ENCODE data around the gene CACNG5. TPM values are rescaled to one million over a fixed set of nuclear protein-coding genes. Genes with fewer than 3 reads are reported as not detected.

The CACNG5 gene
- total and polyA plus RNA-seq, 2 donors (not counting 1 experiment from before 2014, with no cell fraction given) = not detected

DNA sequence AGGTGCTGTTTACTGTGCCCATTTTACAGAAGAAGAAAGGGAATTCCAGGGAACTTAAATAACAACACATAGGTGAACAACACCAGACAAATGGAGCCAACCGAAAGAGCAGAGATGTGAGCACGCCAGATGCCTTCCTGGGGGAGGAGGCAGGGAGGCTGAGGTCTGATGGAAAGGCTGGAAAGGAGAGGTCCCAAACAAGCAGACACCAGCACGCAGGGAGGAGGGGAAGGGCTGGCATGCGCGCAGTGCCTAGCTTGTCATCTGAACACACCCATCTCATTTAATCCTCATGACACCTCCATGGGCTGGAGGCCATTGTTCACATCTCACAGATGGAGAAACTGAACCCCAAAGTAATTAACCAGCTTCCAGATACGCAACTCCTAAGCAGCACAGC is 20.9 kb upstream of the CACNG5 start:
- Histone ChIP-seq H3K9ac (ENCODE audit: insufficient read depth, low read length) (no peak overlapping the region), H3K9me3 (ENCODE audit: control insufficient read depth, insufficient read depth, low read depth, low read length) (no peaks in the 10 kb centered on the region), H3K4me2 (ENCODE audit: extremely low read depth, insufficient read depth, low read length) (no peak overlapping the region), H3K27me3 (ENCODE audit: control insufficient read depth, insufficient read depth, low read length) (no peaks in the 10 kb centered on the region), H4K20me1 (ENCODE audit: control insufficient read depth, extremely low read depth, insufficient read depth, low read length) (no peaks in the 10 kb centered on the region), H3K36me3 (ENCODE audit: control insufficient read depth, insufficient read depth, low read length) (no peaks in the 10 kb centered on the region), H2AFZ (ENCODE audit: low read length) (no peak overlapping the region), H3K4me1 (ENCODE audit: control insufficient read depth, extremely low read depth, insufficient read depth, low read length) (no peaks in the 10 kb centered on the region), H3K4me3 (replicated peaks in 1 of 4; ENCODE audit: control extremely low read depth in 1 of 4, insufficient read depth in 1 of 4, low read depth in 3 of 4, low read length in 4 of 4) (no peak overlapping the region), H3K79me2 (ENCODE audit: control insufficient read depth, insufficient read depth, low read length) (no peaks in the 10 kb centered on the region), H3K27ac (ENCODE audit: insufficient read depth, low read length) (no peak overlapping the region)
- DNase-seq (ENCODE audit: low read depth in 2 of 2) = no peak
- TF ChIP-seq EZH2 (IDR thresholded peaks at IDR 0.05; ENCODE audit: low read length, missing control alignments) (no peak), CTCF (conservative IDR thresholded peaks at IDR 0.05 in 1 of 2, IDR thresholded peaks at IDR 0.05 in 1 of 2; ENCODE audit: low read depth in 1 of 2, low read length in 2 of 2) (no peak)

- TF ChIP-seq CTCF (conservative IDR thresholded peaks at IDR 0.05 in 1 of 2, IDR thresholded peaks at IDR 0.05 in 1 of 2; ENCODE audit: low read depth in 1 of 2, low read length in 2 of 2) (no peak), EZH2 (IDR thresholded peaks at IDR 0.05; ENCODE audit: low read length, missing control alignments) (no peak)
- Histone ChIP-seq H3K79me2 (ENCODE audit: control insufficient read depth, insufficient read depth, low read length) (no peaks in the 10 kb centered on the region), H3K36me3 (ENCODE audit: control insufficient read depth, insufficient read depth, low read length) (no peaks in the 10 kb centered on the region), H3K4me1 (ENCODE audit: control insufficient read depth, extremely low read depth, insufficient read depth, low read length) (no peaks in the 10 kb centered on the region), H2AFZ (ENCODE audit: low read length) (no peak overlapping the region), H3K4me3 (replicated peaks in 1 of 4; ENCODE audit: control extremely low read depth in 1 of 4, insufficient read depth in 1 of 4, low read depth in 3 of 4, low read length in 4 of 4) (no peak overlapping the region), H3K9ac (ENCODE audit: insufficient read depth, low read length) (no peak overlapping the region), H3K4me2 (ENCODE audit: extremely low read depth, insufficient read depth, low read length) (no peak overlapping the region), H3K27ac (ENCODE audit: insufficient read depth, low read length) (no peak overlapping the region), H4K20me1 (ENCODE audit: control insufficient read depth, extremely low read depth, insufficient read depth, low read length) (no peaks in the 10 kb centered on the region), H3K9me3 (ENCODE audit: control insufficient read depth, insufficient read depth, low read depth, low read length) (no peaks in the 10 kb centered on the region), H3K27me3 (ENCODE audit: control insufficient read depth, insufficient read depth, low read length) (no peaks in the 10 kb centered on the region)
- no peak for DNase-seq (ENCODE audit: low read depth in 2 of 2)
These were observed 20.3 kb upstream of the CACNG5 start for GRCh38 chr17:66814570-66814969.

GRCh38 chr17:66817750-66818149 is 17.2 kb upstream of the CACNG5 start:
- no peaks in the 10 kb centered on the region for H3K79me2 ChIP-seq (ENCODE audit: control insufficient read depth, insufficient read depth, low read length)
- no peaks in the 10 kb centered on the region for H3K9me3 ChIP-seq (ENCODE audit: control insufficient read depth, insufficient read depth, low read depth, low read length)
- TF ChIP-seq CTCF (conservative IDR thresholded peaks at IDR 0.05 in 1 of 2, IDR thresholded peaks at IDR 0.05 in 1 of 2; ENCODE audit: low read depth in 1 of 2, low read length in 2 of 2) = no peak
- no peak for TF ChIP-seq EZH2 (IDR thresholded peaks at IDR 0.05; ENCODE audit: low read length, missing control alignments)
- H3K27me3 ChIP-seq (ENCODE audit: control insufficient read depth, insufficient read depth, low read length) = no peaks in the 10 kb centered on the region
- no peak overlapping the region for H2AFZ ChIP-seq (ENCODE audit: low read length)
- H3K9ac ChIP-seq (ENCODE audit: insufficient read depth, low read length) = no peak overlapping the region
- no peaks in the 10 kb centered on the region for H3K4me1 ChIP-seq (ENCODE audit: control insufficient read depth, extremely low read depth, insufficient read depth, low read length)
- H3K4me3 ChIP-seq (replicated peaks in 1 of 4; ENCODE audit: control extremely low read depth in 1 of 4, insufficient read depth in 1 of 4, low read depth in 3 of 4, low read length in 4 of 4) = no peak overlapping the region
- H3K36me3 ChIP-seq (ENCODE audit: control insufficient read depth, insufficient read depth, low read length) = no peaks in the 10 kb centered on the region
- DNase-seq (ENCODE audit: low read depth in 2 of 2) = no peak
- no peaks in the 10 kb centered on the region for H4K20me1 ChIP-seq (ENCODE audit: control insufficient read depth, extremely low read depth, insufficient read depth, low read length)
- no peak overlapping the region for H3K27ac ChIP-seq (ENCODE audit: insufficient read depth, low read length)
- H3K4me2 ChIP-seq (ENCODE audit: extremely low read depth, insufficient read depth, low read length) = no peak overlapping the region

Data from fibroblast of lung (primary cell).